Fibroblast of lung (primary cell): ENCODE results near the gene CREB5.

Experiments used
- CTCF ChIP-seq, 2 donors: IDR thresholded peaks in 1 of 2; conservative IDR thresholded peaks in 1 of 2; 1 replicate in 1 of 2; 2 replicates in 1 of 2; pipeline ENCODE4 v1.5.1; 2011 to 2012; ENCODE audit warnings: low read length in 2 of 2, control low read depth in 1 of 2, inconsistent platforms in 1 of 2, low read depth in 1 of 2, mild to moderate bottlenecking in 1 of 2
- EZH2 ChIP-seq: IDR thresholded peaks from 2 replicates; pipeline ENCODE4 v1.5.1; 2012; ENCODE audit warnings: low read length, control low read depth, mild to moderate bottlenecking; ENCODE audit errors: missing control alignments

GRCh38 chr7:28474282-28474638 is 61.9 kb downstream of the CREB5 start:
- no peak for TF ChIP-seq CTCF (conservative IDR thresholded peaks at IDR 0.05 in 1 of 2, IDR thresholded peaks at IDR 0.05 in 1 of 2; ENCODE audit: low read depth in 1 of 2, low read length in 2 of 2)
- TF ChIP-seq EZH2: no peak
